NCI-H2196 treated with DMSO at 0.1 percent for 48 hours (cell line): ENCODE data around the gene SIRT7.

ENCODE experiments used
- DNase-seq: peaks from one replicate; lab custom pipeline; 2025; ENCODE audit not compliant: unreplicated experiment; lab: John Stamatoyannopoulos, UW

Gene SIRT7

DNA sequence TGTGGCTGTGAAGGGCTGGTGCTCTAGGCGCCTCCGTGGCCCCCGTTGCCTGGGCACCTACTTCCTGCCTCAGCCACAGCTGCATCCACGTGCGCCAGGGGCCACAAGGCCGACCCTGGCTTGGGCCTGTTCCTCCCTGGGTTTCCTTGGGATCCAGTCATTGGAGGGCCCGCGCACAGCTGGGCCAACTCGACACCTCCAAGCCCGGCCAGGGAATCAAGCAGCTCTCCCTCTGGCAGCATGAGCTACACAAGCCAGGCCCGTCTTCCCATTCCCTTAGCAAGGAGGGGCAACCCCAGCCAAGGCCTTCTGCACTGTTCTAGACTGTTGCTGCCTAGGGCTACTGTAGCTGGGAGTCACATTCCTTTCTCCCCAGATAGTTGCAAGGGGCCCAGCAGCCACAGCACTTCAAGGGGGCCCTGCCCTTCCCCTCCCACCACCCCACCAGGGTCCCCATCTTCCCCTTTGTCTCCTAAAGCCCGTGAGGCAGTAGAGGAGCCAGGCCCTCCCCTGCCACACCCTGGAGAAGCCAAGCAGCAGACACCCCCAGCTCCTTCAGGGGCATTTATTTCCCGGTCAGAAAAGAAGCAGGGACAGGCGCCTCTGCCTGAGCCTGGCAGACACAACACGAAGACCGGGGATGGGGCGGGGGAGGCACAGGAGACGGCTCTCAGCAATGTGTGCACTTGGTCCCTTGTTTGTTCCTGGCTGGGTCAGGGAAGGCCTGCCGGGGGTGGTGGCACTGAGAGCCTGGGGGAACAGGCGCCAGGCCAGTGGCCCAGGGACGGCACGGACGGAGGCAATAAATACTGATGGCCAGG is 50.6 kb downstream of the SIRT7 start:
- no peak for DNase-seq

DNA sequence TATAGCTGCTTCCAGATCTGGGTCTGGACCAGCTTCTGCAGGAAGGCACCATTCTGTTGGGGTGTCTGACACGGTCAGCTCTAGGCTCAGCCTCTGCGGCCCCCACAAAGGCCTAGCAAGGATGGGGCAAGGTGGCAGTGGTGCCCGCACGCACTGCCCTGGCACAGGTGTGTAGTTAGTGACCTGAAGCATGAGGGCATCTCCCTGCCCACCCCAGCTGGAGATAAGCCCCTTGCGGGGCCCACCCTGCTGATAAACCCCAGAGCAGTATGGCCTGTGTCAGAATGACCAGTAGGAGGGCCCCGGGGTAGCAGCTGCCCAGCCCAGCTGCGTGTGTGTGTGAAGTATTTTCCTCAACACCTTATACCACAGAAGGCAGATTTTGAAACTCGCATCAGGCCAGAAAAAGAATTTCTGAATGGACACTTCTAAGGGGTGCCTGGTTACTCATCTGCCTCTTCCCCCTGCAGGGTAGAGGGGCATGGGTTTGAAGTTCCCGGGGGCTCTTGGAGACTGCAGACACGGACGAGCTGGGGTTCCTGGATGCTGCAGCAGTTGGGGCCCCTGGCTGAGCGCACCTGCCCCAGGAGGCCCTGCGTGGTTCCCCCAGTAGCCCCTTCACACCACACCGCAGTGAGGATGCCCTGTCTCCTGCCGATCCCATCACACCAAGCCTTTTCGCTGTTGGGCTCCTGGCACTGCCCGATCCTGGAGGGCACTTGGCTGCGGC is 51.4 kb downstream of the SIRT7 start:
- DNase-seq, result no peak

DNA sequence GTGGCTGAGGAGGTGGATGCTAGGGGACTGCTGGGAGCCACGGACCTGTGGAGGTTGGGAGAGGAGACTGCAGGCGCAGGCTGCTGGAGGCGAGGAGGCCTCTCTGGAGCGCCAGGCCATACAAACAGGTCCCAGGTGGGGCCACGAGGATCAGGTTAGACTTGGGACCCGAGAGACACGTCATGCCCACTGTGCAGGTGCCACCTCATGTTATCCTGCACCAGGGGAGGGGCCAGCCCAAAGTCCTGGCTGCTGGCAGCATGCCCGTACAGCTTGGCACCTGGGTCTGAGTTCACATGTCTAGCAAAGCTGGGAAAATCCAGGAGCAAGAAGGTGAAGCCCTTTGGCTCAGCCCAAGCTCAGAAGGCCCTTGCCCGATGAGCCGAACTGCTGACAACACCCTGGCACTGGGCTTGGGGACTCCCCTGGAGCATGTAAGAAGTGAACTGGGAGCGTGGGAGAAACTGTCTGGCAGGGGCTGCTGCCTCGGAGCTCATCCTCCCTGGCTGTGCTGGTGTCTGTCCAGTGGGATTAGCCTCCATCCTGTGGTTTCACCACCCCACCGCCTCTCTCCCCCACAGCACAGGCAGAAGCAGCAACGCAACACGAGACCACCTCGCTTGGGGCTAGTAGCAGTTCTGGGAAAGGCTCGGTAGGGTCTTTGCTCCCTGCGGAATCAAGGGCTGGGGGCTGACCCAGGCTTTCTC is 52.1 kb downstream of the SIRT7 start:
- peak; percentile 75 for DNase-seq

DNA sequence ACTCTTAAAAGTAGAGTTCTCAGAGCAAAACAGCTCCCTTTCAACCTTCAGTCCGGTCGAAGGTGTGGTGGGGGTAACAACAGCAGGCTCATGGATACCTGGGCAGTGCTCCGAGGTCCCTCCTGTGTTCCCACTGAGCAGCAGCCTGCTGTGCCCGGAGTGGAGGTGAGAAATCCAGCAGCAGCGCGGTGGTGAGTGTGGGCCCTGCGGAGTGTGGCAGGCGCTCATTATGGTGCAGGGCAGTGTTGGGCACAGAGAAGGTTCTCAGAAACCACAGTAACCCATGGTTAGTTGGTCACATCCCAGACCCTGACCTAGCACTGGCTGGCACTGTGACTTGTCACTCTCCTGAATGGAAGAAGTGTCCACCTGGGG is 52.6 kb downstream of the SIRT7 start:
- no peak for DNase-seq

DNA sequence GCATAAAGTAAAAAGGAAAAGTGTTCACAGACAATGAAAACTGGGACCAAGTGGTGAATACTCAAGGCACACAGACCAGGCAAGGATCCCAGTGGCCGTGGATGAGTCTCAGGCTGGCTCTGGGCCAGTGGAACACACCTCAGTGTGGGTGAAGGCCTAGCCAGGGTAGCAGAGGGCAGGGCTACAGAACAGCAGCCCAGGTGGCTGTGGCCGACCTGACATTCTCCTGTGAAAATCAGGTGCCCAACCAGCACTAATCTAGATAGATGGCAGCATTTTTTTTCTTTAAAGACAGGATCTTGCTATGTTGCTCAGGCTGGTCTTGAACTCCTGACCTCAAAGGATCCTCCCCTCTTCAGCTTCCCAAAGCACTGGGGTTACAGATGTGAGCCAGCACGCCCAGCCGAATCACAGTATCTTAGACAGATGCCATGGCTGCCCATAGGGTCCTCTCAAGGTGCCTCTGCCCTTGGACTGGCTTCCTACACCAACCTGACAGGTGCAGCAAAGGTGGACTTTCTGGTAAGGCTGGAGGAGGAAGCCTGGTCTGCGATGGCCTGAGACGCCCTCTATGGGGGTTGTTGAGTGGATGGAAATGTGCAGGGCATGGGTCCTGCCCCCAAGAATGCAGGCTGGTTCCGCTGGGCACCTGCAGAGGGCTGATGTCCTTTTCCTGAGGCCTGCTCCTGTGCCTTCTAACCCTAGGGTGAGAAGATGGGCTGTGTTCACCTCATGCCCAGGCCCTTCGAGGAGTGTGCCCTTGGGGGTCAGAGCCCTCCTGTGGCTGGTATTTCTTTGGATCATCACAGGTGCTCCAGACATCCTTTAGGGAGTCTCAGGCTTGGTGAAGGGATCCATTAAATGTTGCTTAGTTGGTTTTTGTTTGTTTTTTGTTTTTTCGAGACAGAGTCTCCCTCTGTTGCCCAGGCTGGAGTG is 53.9 kb downstream of the SIRT7 start:
- DNase-seq, result no peak

DNA sequence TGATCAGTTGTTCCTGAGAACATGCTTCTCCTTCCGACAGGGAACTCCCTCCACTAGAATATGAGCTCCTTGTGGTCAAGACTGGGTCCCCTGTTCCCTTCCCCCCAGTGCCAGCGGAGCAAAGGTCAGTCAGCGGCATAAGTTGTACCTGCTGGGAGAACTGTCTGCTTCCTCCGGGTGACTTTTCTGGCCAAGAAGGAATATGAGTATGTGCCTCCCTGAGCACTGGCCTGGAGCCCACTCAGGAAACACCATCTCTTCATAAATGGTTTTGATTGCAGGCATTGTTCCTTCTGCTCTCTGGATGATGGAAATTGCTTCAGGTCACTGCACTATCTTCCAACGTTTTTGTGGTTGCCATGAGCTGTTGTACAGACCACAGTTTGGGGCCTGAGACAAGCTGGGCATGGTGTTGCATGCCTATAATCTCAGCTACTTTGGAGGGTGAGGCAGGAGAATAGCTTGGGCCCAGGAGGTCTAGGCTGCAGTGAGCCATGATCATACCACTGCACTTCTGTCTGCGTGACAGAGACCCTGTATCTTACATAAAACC is 54.8 kb downstream of the SIRT7 start:
- no peak for DNase-seq
